BLaER1 (cell line): ENCODE results near the gene CLDN8.

Experiments used
- H3K27ac ChIP-seq: shearing (Covaris generic); formaldehyde crosslinking; 2 replicates; pipeline ENCODE4 v1.8.1; 2022
- H3K27me3 ChIP-seq: shearing (Covaris generic); formaldehyde crosslinking; 2 replicates; pipeline ENCODE4 v1.8.1; 2022
- H3K36me3 ChIP-seq: shearing (Covaris generic); formaldehyde crosslinking; 2 replicates; pipeline ENCODE4 v1.8.1; 2022
- H3K4me1 ChIP-seq: shearing (Covaris generic); formaldehyde crosslinking; 2 replicates; pipeline ENCODE4 v1.8.1; 2022
- H3K4me2 ChIP-seq: shearing (Covaris generic); formaldehyde crosslinking; 2 replicates; pipeline ENCODE4 v1.8.1; 2022
- H3K4me3 ChIP-seq: shearing (Covaris generic); formaldehyde crosslinking; 2 replicates; pipeline ENCODE4 v1.8.1; 2022
- H3K9ac ChIP-seq: shearing (Covaris generic); formaldehyde crosslinking; 2 replicates; pipeline ENCODE4 v1.8.1; 2022
- H3K9me3 ChIP-seq: shearing (Covaris generic); formaldehyde crosslinking; 2 replicates; pipeline ENCODE4 v1.8.1; 2022
- H4K20me1 ChIP-seq: shearing (Covaris generic); formaldehyde crosslinking; 2 replicates; pipeline ENCODE4 v1.8.1; 2022
- Cebpa-rat ChIP-seq: shearing (Covaris generic); IDR thresholded peaks from 2 replicates; pipeline ENCODE4 v1.8.1; 2022

Gene CLDN8

GRCh38 chr21:30216041-30216723, at the start of gene CLDN8:
TSS of gene CLDN8 (minus strand) at chr21:30216097. CDS start at chr21:30215925, 172 bp downstream.
- no peak within 1 kb of the TSS for H3K27ac ChIP-seq
- no peak within 1 kb of the TSS for H3K9ac ChIP-seq
- no peaks in the 10 kb centered on the region for H3K4me1 ChIP-seq
- no peaks in the 10 kb centered on the region for H4K20me1 ChIP-seq
- H3K9me3 ChIP-seq = no peaks in the 10 kb centered on the region
- TF ChIP-seq Cebpa-rat = no peak
- no peaks in the 10 kb centered on the region for H3K27me3 ChIP-seq
- H3K4me3 ChIP-seq = no peak within 1 kb of the TSS
- no peak within 1 kb of the TSS for H3K4me2 ChIP-seq
- H3K36me3 ChIP-seq = no peaks in the 10 kb centered on the region

- Histone ChIP-seq H3K4me3 (no peak overlapping the region), H3K36me3 (no peaks in the 10 kb centered on the region), H3K9ac (no peak overlapping the region), H3K9me3 (no peaks in the 10 kb centered on the region), H3K27ac (no peak overlapping the region), H3K4me2 (no peak overlapping the region), H3K4me1 (no peaks in the 10 kb centered on the region), H4K20me1 (no peaks in the 10 kb centered on the region), H3K27me3 (no peaks in the 10 kb centered on the region)
- TF ChIP-seq Cebpa-rat = no peak
Measured at GRCh38 chr21:30257773-30258172, 41.9 kb upstream of the CLDN8 start.

DNA sequence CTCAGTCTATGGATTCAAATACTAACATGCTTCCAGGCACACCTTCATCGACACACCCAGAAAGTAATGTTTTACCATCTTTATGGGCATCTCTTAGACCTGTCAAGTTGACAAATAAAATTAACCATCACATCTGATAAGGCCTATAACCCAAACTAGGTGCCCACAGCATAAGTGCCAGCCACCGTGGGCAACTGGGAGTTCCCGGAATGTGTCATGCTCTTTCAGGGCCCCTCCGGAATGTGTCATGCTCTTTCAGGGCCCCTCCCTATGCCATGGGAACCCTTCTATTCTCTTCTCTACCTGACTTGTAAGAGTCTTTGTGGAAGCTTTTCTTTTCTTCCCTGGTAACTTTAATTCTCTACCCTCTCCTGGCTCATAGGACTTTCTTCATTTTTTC, 40.2 kb upstream of the CLDN8 start:
- no peak for TF ChIP-seq Cebpa-rat
- H3K27ac ChIP-seq = no peak overlapping the region
- H3K4me1 ChIP-seq = no peaks in the 10 kb centered on the region
- H3K27me3 ChIP-seq = no peaks in the 10 kb centered on the region
- no peak overlapping the region for H3K4me2 ChIP-seq
- no peaks in the 10 kb centered on the region for H3K36me3 ChIP-seq
- no peaks in the 10 kb centered on the region for H3K9me3 ChIP-seq
- no peak overlapping the region for H3K4me3 ChIP-seq
- H3K9ac ChIP-seq = no peak overlapping the region
- no peaks in the 10 kb centered on the region for H4K20me1 ChIP-seq

- H3K36me3 ChIP-seq = no peaks in the 10 kb centered on the region
- H3K9ac ChIP-seq = no peak overlapping the region
- H3K4me1 ChIP-seq = no peaks in the 10 kb centered on the region
- H3K9me3 ChIP-seq = no peaks in the 10 kb centered on the region
- H4K20me1 ChIP-seq = no peaks in the 10 kb centered on the region
- no peak overlapping the region for H3K27ac ChIP-seq
- H3K4me3 ChIP-seq = no peak overlapping the region
- H3K4me2 ChIP-seq = no peak overlapping the region
- no peak for TF ChIP-seq Cebpa-rat
- H3K27me3 ChIP-seq = no peaks in the 10 kb centered on the region
Measured at GRCh38 chr21:30255679-30256078, 39.8 kb upstream of the CLDN8 start.

GRCh38 chr21:30251781-30252180, 35.9 kb upstream of the CLDN8 start:
- no peak overlapping the region for H3K4me3 ChIP-seq
- no peaks in the 10 kb centered on the region for H3K4me1 ChIP-seq
- no peaks in the 10 kb centered on the region for H3K36me3 ChIP-seq
- no peak overlapping the region for H3K27ac ChIP-seq
- no peaks in the 10 kb centered on the region for H4K20me1 ChIP-seq
- TF ChIP-seq Cebpa-rat = no peak
- H3K27me3 ChIP-seq = no peaks in the 10 kb centered on the region
- no peak overlapping the region for H3K9ac ChIP-seq
- no peak overlapping the region for H3K4me2 ChIP-seq
- H3K9me3 ChIP-seq = no peaks in the 10 kb centered on the region

DNA sequence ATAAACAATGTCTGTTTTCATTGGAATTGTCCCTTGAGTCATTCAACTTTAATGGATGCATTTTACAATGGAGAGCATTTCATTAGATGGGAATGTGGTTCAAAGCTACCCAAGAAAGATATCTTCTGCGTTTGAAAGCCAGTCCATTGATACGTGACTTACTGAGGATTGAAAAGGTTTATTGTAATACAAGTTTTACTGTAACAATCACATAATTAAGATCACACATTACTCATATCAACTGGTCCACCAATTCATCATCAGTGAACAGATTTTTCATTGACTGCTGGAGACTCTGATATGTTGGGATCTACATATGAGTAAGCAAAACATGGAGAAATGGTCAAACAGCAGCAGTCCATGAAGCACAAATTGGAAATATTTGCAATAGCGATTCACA, 34.0 kb upstream of the CLDN8 start:
- Histone ChIP-seq H3K4me3 (no peak overlapping the region), H4K20me1 (no peaks in the 10 kb centered on the region), H3K9ac (no peak overlapping the region), H3K4me1 (no peaks in the 10 kb centered on the region), H3K27me3 (no peaks in the 10 kb centered on the region), H3K4me2 (no peak overlapping the region), H3K27ac (no peak overlapping the region), H3K9me3 (no peaks in the 10 kb centered on the region), H3K36me3 (no peaks in the 10 kb centered on the region)
- no peak for TF ChIP-seq Cebpa-rat

DNA sequence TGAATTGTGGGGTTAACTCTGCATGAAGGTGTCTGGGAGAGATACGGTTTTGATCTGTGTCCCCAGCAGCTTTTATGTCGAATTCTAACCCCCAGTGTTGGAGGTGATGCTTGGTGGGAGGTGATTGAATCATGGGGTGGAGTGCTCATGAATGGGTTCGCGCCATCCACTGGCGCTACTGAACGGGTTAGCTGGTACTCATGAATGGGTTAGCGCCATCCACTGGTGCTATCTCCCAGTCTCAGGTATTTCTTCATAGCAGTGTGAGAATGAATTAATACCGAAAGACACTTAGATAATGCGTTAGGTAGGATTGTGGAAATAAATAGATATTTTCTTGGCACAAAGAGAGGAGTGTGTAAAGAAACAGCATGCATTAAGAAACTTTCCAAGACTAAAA, 32.9 kb upstream of the CLDN8 start:
- Histone ChIP-seq H3K27me3 (no peaks in the 10 kb centered on the region), H3K4me2 (no peak overlapping the region), H4K20me1 (no peaks in the 10 kb centered on the region), H3K36me3 (no peaks in the 10 kb centered on the region), H3K27ac (no peak overlapping the region), H3K4me1 (no peaks in the 10 kb centered on the region), H3K4me3 (no peak overlapping the region), H3K9me3 (no peaks in the 10 kb centered on the region), H3K9ac (no peak overlapping the region)
- no peak for TF ChIP-seq Cebpa-rat

- Histone ChIP-seq H3K27ac (no peak overlapping the region), H3K36me3 (no peaks in the 10 kb centered on the region), H3K4me3 (no peak overlapping the region), H4K20me1 (no peaks in the 10 kb centered on the region), H3K4me2 (no peak overlapping the region), H3K27me3 (no peaks in the 10 kb centered on the region), H3K4me1 (no peaks in the 10 kb centered on the region), H3K9ac (no peak overlapping the region), H3K9me3 (no peaks in the 10 kb centered on the region)
- TF ChIP-seq Cebpa-rat = no peak
Measured at GRCh38 chr21:30245061-30245460, 29.2 kb upstream of the CLDN8 start.

DNA sequence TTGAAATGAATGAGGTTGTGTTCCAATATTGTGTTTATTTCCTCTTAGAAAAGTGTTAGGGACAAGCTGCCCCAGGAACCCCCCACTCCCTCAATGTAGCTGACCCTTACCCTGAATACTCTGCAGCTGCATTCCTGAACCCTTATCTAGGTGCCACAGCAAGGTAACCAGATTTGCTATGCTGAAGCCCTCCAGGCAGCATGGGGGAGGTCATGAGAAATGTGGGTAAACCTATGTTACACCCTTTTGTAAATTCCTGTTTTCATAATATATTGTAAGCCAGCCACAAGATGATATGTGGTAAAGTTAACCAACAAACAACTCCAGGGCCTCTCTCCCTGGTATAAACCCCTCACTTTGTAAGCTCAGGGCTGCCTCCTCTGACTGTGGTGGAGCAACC, 27.8 kb upstream of the CLDN8 start:
- Histone ChIP-seq H3K9ac (no peak overlapping the region), H3K9me3 (no peaks in the 10 kb centered on the region), H4K20me1 (no peaks in the 10 kb centered on the region), H3K4me3 (no peak overlapping the region), H3K27ac (no peak overlapping the region), H3K27me3 (no peaks in the 10 kb centered on the region), H3K4me2 (no peak overlapping the region), H3K36me3 (no peaks in the 10 kb centered on the region), H3K4me1 (no peaks in the 10 kb centered on the region)
- no peak for TF ChIP-seq Cebpa-rat

GRCh38 chr21:30240661-30241060, 24.8 kb upstream of the CLDN8 start:
- no peak overlapping the region for H3K27ac ChIP-seq
- H4K20me1 ChIP-seq = no peaks in the 10 kb centered on the region
- H3K4me1 ChIP-seq = no peaks in the 10 kb centered on the region
- no peak overlapping the region for H3K4me2 ChIP-seq
- no peak for TF ChIP-seq Cebpa-rat
- H3K9ac ChIP-seq = no peak overlapping the region
- H3K4me3 ChIP-seq = no peak overlapping the region
- no peaks in the 10 kb centered on the region for H3K36me3 ChIP-seq
- no peaks in the 10 kb centered on the region for H3K27me3 ChIP-seq
- H3K9me3 ChIP-seq = no peaks in the 10 kb centered on the region

DNA sequence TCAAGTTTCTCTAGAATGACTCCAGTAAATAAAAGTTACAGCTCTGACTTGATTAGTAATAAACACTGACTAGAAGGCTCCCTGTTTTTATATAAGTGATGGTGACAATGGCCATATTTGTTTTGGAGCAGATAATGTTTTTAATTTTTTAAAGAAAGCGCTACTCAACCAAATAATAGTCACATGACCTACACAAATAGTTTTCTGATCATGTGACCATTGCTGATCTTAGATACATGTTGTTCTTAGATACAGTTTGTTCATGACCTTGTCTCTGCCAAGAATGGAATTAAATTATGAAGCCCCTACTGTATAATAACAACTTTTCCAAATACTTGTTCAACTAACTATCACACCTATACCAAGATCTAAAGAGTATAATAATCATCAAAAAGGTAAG, 22.3 kb upstream of the CLDN8 start:
- no peaks in the 10 kb centered on the region for H3K4me1 ChIP-seq
- no peaks in the 10 kb centered on the region for H4K20me1 ChIP-seq
- H3K36me3 ChIP-seq = no peaks in the 10 kb centered on the region
- no peak for TF ChIP-seq Cebpa-rat
- no peak overlapping the region for H3K9ac ChIP-seq
- no peak overlapping the region for H3K4me2 ChIP-seq
- no peak overlapping the region for H3K4me3 ChIP-seq
- no peaks in the 10 kb centered on the region for H3K27me3 ChIP-seq
- no peak overlapping the region for H3K27ac ChIP-seq
- H3K9me3 ChIP-seq = no peaks in the 10 kb centered on the region
